HT-29 (cell line): Measurements from ENCODE around the gene JDP2. TPM values are rescaled to one million over a fixed set of nuclear protein-coding genes. Genes with fewer than 3 reads are reported as not detected.

Experiments used
- DNase-seq: peaks from one replicate; pipeline ENCODE4 v3.0.0-alpha.2; 2015; ENCODE audit warnings: low spot score
- total RNA-seq: library from RNA; depleted of rRNA; stranded (reverse); fragments of >200 nt; shearing (Covaris generic); gene quantifications from 2 replicates; pipeline ENCODE4 v1.2.3, GENCODE V29; 2014; rRNA removed

Gene JDP2
- total RNA-seq, 1 experiment from 2014 or later: 15.5 TPM

DNA sequence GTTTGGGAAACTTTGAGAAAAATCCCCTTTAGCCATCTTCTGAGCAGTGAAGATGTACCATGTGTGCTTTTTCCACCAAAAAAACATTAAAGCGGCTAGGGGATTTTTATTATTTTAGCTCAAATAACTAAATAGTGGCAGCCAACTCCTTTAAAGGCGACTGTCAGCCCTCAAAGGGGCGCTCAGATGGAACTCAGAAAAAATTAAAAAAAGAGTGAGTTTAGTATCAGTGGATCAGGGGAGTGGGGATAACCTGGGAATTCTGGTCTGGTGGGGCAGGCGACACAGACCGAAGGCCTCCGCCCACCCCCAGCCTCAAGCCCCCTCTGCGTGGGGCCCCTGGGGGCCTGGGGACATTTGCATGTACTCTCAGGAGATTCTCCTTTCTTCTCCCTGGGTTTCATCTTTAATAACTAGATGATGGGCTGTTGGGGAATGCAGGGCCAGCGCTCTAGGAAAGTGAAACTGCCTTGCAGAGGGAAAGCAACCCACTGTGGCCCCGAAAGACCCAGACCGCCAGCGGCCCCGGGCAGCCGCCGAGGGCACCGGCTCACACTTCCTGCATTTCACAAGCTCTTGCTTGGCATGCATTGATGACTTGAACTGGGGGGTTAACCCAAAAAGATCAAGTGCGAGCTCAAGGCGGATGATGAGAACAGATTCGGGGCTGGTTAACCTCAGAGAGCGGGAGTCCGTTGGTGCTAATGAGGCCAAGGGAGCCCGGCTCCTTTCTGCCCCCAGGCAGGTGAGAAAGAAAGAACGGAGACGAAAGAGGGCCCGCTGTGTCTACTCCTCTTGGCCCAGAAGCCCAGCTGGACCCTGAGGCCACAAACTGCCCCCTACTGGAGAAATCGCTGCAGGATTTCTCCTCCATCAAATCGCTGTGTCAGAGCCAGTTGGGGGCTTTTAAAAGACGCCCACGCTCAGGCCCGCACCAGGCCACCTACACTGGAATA, 87.1 kb downstream of the JDP2 start:
- DNase-seq: no peak

GRCh38 chr14:75515629-75515996, 87.8 kb downstream of the JDP2 start:
- no peak for DNase-seq

GRCh38 chr14:75518625-75519024, 90.8 kb downstream of the JDP2 start:
- peak; percentile 28 for DNase-seq

GRCh38 chr14:75519394-75519793, 91.6 kb downstream of the JDP2 start:
- DNase-seq: no peak

- DNase-seq: no peak
Measured at GRCh38 chr14:75519826-75520728, 92.3 kb downstream of the JDP2 start.

DNA sequence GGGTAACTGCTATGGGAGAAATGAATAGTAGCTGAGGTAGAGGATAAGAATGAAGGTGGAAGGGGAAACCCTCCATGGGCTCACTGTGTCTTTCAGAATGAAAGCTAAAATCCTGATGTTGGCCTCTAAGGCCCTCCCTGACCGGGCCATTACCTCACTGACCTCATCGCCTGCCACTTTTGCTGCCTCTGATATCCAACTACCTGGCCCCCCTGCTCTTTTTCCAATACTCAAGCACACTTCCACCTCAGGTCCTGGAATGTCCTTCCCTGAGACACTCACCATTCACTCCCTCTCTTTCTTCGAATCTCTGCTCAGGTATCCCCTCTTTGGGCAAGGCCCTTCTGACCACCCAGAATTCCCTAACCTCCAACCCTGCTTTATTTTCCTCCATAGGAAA, 93.0 kb downstream of the JDP2 start:
- DNase-seq: no peak

DNA sequence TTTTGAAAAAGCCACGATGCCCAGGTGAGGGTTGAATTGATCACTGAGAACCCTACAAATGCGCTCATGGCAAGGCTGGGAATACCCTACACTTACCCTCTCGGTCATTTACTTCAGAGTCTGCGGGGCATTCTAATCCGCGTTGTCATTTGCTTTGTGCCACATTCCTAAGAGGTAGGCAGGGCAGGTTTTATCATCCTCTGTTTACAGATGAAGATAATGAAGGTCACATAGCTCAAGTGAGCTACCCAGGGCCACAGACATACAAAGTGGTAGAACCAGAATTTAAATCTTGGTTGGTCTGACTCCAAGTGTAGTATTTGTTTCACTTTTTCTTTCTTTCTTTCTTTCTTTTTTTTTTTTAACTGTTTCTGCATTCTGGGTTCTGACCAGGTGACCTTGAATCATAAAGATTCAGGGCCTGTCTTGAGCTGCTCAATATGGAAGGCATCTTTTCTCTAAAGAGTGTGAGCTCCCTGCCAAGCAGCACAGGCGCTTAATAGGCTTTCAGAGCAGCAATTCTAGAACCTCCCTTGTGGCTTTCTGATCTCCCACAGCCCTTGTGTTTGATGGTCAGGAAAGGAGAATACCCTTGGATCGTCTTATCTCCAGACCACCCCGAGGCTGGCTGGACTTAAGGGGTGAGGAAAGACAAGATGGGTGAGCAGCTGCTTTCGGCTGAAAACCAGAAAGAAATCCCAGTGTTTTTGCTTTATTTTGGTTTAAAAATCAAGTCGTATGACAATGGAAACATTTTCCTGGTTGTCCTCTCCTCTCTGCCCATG, 93.8 kb downstream of the JDP2 start:
- DNase-seq: peak; percentile 46

- no peak for DNase-seq
Measured at GRCh38 chr14:75522224-75522982, 94.6 kb downstream of the JDP2 start, which contains the start of gene BATF. BATF (plus strand) TSS chr14:75522469; CDS start chr14:75522683, 214 bp downstream.

DNA sequence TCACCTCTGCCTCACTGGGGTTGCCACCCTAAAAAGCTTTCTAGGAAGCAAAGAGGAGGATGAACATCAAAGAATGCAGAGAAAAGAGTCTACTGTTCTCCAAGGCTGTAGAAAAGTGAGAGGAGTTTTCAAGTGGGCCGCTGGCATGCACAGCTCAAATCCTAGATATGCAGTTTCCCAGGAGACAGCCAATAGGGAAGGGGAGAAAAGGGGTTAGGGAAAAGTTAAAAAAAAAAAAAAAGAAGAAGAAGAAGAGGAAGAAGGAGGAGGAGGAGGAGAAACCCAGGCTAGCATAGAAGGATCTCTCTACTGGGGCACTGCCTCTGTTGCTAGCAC, 95.1 kb downstream of the JDP2 start:
- no peak for DNase-seq

Other genes with a start within 250 kb of the JDP2 start
- gene FOS, start 149.2 kb upstream of the JDP2 start, total RNA-seq: 616 and 667 TPM in 2 replicates
- gene BATF, start 94.4 kb downstream of the JDP2 start, total RNA-seq: 1.0 and 1.3 TPM in 2 replicates
- gene FLVCR2, start 150.6 kb downstream of the JDP2 start, total RNA-seq: 2.7 and 3.5 TPM in 2 replicates
- gene ERG28, start 232.9 kb downstream of the JDP2 start, total RNA-seq: 9.5 and 10.4 TPM in 2 replicates
- 14.6 and 20.5 TPM in 2 replicates for gene TTLL5, start 233.2 kb downstream of the JDP2 start, total RNA-seq